Liver (tissue), 9 donors: ENCODE measurements around the gene TMEM151B. TPM values are rescaled to one million over a fixed set of nuclear protein-coding genes. Genes with fewer than 3 reads are reported as not detected.

Experiments used
- DNase-seq: peaks from one replicate; pipeline ENCODE4 v3.0.0-alpha.2; 2017; ENCODE audit warnings: low spot score
- H3K27ac ChIP-seq, 2 donors: one replicate each; pipeline ENCODE4 v1.7.0; 2013; ENCODE audit warnings: inconsistent platforms in 2 of 2, low read length in 2 of 2, control low read depth in 1 of 2, low read depth in 1 of 2, mild to moderate bottlenecking in 1 of 2
- H3K27me3 ChIP-seq, 4 donors: one replicate each; pipeline versions ENCODE4 v1.6.1 to v1.7.0; 2013; ENCODE audit warnings: low read length in 3 of 4, inconsistent platforms in 1 of 4, mild to moderate bottlenecking in 1 of 4, moderate library complexity in 1 of 4; ENCODE audit not compliant: control insufficient read depth in 4 of 4, insufficient read depth in 4 of 4
- H3K36me3 ChIP-seq, 4 donors: one replicate each; pipeline versions ENCODE4 v1.6.1 to v1.7.0; 2013; ENCODE audit warnings: low read length in 3 of 4, mild to moderate bottlenecking in 3 of 4, low read depth in 1 of 4, moderate library complexity in 1 of 4; ENCODE audit not compliant: control insufficient read depth in 4 of 4, insufficient read depth in 3 of 4
- H3K4me1 ChIP-seq, 4 donors: one replicate each; pipeline versions ENCODE4 v1.6.1 to v1.7.0; 2013; ENCODE audit warnings: low read length in 3 of 4, mild to moderate bottlenecking in 3 of 4, moderate library complexity in 1 of 4; ENCODE audit not compliant: control insufficient read depth in 4 of 4, insufficient read depth in 4 of 4
- H3K4me3 ChIP-seq, 3 donors: one replicate each; pipeline versions ENCODE4 v1.6.1 to v1.7.0; 2013; ENCODE audit warnings: low read length in 3 of 3, control low read depth in 1 of 3, low read depth in 1 of 3, mild to moderate bottlenecking in 1 of 3
- H3K9ac ChIP-seq, 2 donors: one replicate each; pipeline ENCODE4 v1.7.0; 2013; ENCODE audit warnings: low read length in 2 of 2, mild to moderate bottlenecking in 2 of 2, moderate library complexity in 2 of 2, control low read depth in 1 of 2, low read depth in 1 of 2
- H3K9me3 ChIP-seq, 4 donors: one replicate each; pipeline versions ENCODE4 v1.6.1 to v1.7.0; 2013; ENCODE audit warnings: low read length in 3 of 4; ENCODE audit not compliant: control insufficient read depth in 4 of 4
- EGR1 ChIP-seq, 2 donors: IDR thresholded peaks; 2 replicates each; pipeline ENCODE4 v1.6.1; 2016 to 2018; ENCODE audit warnings: antibody characterized with exemption in 2 of 2, low read depth in 2 of 2
- FOXA1 ChIP-seq: IDR thresholded peaks from 2 replicates; pipeline ENCODE4 v1.6.1; 2016; ENCODE audit warnings: antibody characterized with exemption
- FOXA2 ChIP-seq: IDR thresholded peaks from 2 replicates; pipeline ENCODE4 v1.6.1; 2016; ENCODE audit warnings: antibody characterized with exemption
- HNF4A ChIP-seq, 2 donors: conservative IDR thresholded peaks; 2 replicates each; pipeline ENCODE4 v1.6.1; 2016; ENCODE audit warnings: antibody characterized with exemption in 2 of 2, mild to moderate bottlenecking in 2 of 2
- HNF4G ChIP-seq: IDR thresholded peaks from 2 replicates; pipeline ENCODE4 v1.6.1; 2016; ENCODE audit warnings: antibody characterized with exemption
- JUND ChIP-seq, 2 donors: IDR thresholded peaks; 2 replicates each; pipeline ENCODE4 v1.6.1; 2016; ENCODE audit warnings: antibody characterized with exemption in 2 of 2
- NR2F2 ChIP-seq: IDR thresholded peaks from 2 replicates; pipeline ENCODE4 v1.6.1; 2016; ENCODE audit warnings: antibody characterized with exemption
- RAD21 ChIP-seq, 2 donors: IDR thresholded peaks; 2 replicates each; pipeline ENCODE4 v1.6.1; 2016; ENCODE audit warnings: antibody characterized with exemption in 2 of 2, mild to moderate bottlenecking in 2 of 2
- RXRA ChIP-seq, 2 donors: IDR thresholded peaks; 2 replicates each; pipeline ENCODE4 v1.6.1; 2017 to 2018; ENCODE audit warnings: antibody characterized with exemption in 2 of 2, mild to moderate bottlenecking in 1 of 2
- SP1 ChIP-seq: IDR thresholded peaks from 2 replicates; pipeline ENCODE4 v1.6.1; 2018; ENCODE audit warnings: antibody characterized with exemption, mild to moderate bottlenecking
- TAF1 ChIP-seq: conservative IDR thresholded peaks from 2 replicates; pipeline ENCODE4 v1.6.1; 2016; ENCODE audit warnings: antibody characterized with exemption, mild to moderate bottlenecking
- YY1 ChIP-seq: IDR thresholded peaks from 2 replicates; pipeline ENCODE4 v1.6.1; 2016; ENCODE audit warnings: antibody characterized with exemption, mild to moderate bottlenecking
- WGBS: extraction: QIAGEN DNeasy Blood & Tissue Kit; methylation state at CpG from one replicate; pipeline ENCODE4 v1.1.7; 2013; 5-methylcytosine and 5-hydroxymethylcytosine counted together
- polyA plus RNA-seq, 2 donors: library from polyadenylated mRNA; stranded (reverse) in 1 of 2; unstranded in 1 of 2; fragments of 200-250 nt in 1 of 2; fragments of >200 nt in 1 of 2; fragmentation: Nextera tagmentation in 1 of 2; extraction: Ambion mirVana in 1 of 2; gene quantifications; one replicate each; pipeline versions ENCODE4 v1.2.1 to v1.2.3, GENCODE V29; 2013 to 2015
- total RNA-seq, 2 donors: library from RNA; depleted of rRNA; stranded (reverse); fragments of >200 nt; gene quantifications; one replicate each; pipeline ENCODE4 v1.2.3, GENCODE V29; 2014
- TF ChIP-seq, protein P1 (sequence below): IDR thresholded peaks from 2 replicates; pipeline ENCODE4 v1.6.1; 2016; ENCODE audit warnings: antibody characterized with exemption
- TF ChIP-seq, protein P2 (sequence below): IDR thresholded peaks from 2 replicates; pipeline ENCODE4 v1.6.1; 2016; ENCODE audit warnings: antibody characterized with exemption, mild to moderate bottlenecking
- TF ChIP-seq, protein P3 (sequence below): IDR thresholded peaks from 2 replicates; pipeline ENCODE4 v1.6.1; 2016; ENCODE audit warnings: antibody characterized with exemption
- TF ChIP-seq, protein P4 (sequence below): IDR thresholded peaks from 2 replicates; pipeline ENCODE4 v1.6.1; 2016; ENCODE audit warnings: antibody characterized with exemption
- TF ChIP-seq, protein P5 (sequence below): fragments of 150-350 bp; IDR thresholded peaks from 2 replicates; pipeline ENCODE4 v1.5.1; 2017; ENCODE audit warnings: improper control_type of control experiment, low read depth, low read length; ENCODE audit not compliant: missing input control
- donor health status: healthy.
- donor health status: healthy.
- donor health status: healthy.
- donor health status: healthy.
- donor health status: healthy.

TMEM151B gene
- total and polyA plus RNA-seq, 4 donors = not detected

DNA sequence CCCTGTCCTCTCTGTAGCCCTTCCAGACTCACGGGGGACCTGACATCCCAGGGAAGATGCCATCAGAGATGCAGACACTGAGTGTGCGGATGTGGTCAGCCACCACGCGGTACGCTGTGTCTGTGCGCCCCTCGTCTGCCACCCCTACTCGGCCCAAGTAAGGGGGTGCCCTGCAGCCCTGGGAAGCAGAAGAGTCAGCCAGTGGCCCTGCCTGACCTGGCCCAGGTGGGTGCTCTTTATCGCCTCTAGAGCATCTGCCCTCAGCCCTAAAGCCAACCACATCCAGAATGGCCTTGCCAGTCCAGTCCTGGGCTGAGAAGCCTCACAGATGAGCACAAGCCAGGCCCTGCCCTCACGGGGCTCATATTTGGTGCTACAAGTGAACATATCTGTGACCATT lies 37.0 kb downstream of the TMEM151B start (continued):
- no peak for TF ChIP-seq SP1

DNA sequence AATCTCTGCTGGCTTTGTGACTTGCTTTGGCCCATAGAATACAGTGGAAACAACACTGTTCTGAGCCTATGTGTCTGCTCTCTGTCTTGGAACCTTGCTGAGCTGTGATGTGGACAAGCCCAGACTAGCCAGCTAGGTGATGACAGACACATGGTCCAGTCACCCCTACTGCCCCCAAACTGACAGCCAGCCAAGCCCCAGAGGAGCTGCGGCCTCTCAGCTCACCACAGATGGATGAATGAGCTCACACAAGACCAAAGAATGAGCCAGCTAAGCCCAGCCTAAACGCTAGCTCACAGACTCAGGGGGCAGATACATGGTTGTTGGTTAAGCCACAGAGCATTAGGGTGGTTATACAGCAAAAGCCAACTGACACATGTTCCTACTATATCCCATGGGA lies 38.8 kb downstream of the TMEM151B start:
- peaks cover 12 to 66% (median 28%) of the 10 kb centered on the region in 4 donors for H3K36me3 ChIP-seq
- WGBS = 94% methylated on average over 2 of the region's 2 CpGs

More for the DNA sequence above, 38.8 kb downstream of the TMEM151B start:
- H3K9ac ChIP-seq = no peak overlapping the region
- peaks cover 4 to 10% (median 8%) of the 10 kb centered on the region in 4 donors for H3K4me1 ChIP-seq
- H3K9me3 ChIP-seq = no peaks in the 10 kb centered on the region
- no peak for DNase-seq
- H3K27me3 ChIP-seq = no peaks in the 10 kb centered on the region
- H3K4me3 ChIP-seq = no peak overlapping the region
- H3K27ac ChIP-seq = no peak overlapping the region
- TF ChIP-seq HNF4G (no peak), SP1 (no peak), RAD21 (IDR thresholded peaks at IDR 0.05) (no peak), JUND (IDR thresholded peaks at IDR 0.05) (no peak), TAF1 (no peak), FOXA1 (no peak), EGR1 (IDR thresholded peaks at IDR 0.05; ENCODE audit: low read depth in 2 of 2) (no peak), YY1 (no peak), RXRA (IDR thresholded peaks at IDR 0.05) (no peak), FOXA2 (no peak), NR2F2 (no peak), HNF4A (conservative IDR thresholded peaks at IDR 0.05) (no peak)
- TF ChIP-seq, protein P1, sequence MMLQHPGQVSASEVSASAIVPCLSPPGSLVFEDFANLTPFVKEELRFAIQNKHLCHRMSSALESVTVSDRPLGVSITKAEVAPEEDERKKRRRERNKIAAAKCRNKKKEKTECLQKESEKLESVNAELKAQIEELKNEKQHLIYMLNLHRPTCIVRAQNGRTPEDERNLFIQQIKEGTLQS = no peak
- TF ChIP-seq, protein P2, sequence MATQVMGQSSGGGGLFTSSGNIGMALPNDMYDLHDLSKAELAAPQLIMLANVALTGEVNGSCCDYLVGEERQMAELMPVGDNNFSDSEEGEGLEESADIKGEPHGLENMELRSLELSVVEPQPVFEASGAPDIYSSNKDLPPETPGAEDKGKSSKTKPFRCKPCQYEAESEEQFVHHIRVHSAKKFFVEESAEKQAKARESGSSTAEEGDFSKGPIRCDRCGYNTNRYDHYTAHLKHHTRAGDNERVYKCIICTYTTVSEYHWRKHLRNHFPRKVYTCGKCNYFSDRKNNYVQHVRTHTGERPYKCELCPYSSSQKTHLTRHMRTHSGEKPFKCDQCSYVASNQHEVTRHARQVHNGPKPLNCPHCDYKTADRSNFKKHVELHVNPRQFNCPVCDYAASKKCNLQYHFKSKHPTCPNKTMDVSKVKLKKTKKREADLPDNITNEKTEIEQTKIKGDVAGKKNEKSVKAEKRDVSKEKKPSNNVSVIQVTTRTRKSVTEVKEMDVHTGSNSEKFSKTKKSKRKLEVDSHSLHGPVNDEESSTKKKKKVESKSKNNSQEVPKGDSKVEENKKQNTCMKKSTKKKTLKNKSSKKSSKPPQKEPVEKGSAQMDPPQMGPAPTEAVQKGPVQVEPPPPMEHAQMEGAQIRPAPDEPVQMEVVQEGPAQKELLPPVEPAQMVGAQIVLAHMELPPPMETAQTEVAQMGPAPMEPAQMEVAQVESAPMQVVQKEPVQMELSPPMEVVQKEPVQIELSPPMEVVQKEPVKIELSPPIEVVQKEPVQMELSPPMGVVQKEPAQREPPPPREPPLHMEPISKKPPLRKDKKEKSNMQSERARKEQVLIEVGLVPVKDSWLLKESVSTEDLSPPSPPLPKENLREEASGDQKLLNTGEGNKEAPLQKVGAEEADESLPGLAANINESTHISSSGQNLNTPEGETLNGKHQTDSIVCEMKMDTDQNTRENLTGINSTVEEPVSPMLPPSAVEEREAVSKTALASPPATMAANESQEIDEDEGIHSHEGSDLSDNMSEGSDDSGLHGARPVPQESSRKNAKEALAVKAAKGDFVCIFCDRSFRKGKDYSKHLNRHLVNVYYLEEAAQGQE = no peak
- TF ChIP-seq, protein P3, sequence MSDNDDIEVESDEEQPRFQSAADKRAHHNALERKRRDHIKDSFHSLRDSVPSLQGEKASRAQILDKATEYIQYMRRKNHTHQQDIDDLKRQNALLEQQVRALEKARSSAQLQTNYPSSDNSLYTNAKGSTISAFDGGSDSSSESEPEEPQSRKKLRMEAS = no peak
- TF ChIP-seq, protein P4, sequence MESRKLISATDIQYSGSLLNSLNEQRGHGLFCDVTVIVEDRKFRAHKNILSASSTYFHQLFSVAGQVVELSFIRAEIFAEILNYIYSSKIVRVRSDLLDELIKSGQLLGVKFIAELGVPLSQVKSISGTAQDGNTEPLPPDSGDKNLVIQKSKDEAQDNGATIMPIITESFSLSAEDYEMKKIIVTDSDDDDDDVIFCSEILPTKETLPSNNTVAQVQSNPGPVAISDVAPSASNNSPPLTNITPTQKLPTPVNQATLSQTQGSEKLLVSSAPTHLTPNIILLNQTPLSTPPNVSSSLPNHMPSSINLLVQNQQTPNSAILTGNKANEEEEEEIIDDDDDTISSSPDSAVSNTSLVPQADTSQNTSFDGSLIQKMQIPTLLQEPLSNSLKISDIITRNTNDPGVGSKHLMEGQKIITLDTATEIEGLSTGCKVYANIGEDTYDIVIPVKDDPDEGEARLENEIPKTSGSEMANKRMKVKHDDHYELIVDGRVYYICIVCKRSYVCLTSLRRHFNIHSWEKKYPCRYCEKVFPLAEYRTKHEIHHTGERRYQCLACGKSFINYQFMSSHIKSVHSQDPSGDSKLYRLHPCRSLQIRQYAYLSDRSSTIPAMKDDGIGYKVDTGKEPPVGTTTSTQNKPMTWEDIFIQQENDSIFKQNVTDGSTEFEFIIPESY = no peak
- TF ChIP-seq, protein P5, sequence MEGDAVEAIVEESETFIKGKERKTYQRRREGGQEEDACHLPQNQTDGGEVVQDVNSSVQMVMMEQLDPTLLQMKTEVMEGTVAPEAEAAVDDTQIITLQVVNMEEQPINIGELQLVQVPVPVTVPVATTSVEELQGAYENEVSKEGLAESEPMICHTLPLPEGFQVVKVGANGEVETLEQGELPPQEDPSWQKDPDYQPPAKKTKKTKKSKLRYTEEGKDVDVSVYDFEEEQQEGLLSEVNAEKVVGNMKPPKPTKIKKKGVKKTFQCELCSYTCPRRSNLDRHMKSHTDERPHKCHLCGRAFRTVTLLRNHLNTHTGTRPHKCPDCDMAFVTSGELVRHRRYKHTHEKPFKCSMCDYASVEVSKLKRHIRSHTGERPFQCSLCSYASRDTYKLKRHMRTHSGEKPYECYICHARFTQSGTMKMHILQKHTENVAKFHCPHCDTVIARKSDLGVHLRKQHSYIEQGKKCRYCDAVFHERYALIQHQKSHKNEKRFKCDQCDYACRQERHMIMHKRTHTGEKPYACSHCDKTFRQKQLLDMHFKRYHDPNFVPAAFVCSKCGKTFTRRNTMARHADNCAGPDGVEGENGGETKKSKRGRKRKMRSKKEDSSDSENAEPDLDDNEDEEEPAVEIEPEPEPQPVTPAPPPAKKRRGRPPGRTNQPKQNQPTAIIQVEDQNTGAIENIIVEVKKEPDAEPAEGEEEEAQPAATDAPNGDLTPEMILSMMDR = no peak
